GM12891 (cell line): ENCODE results near the gene COL5A1.

Experiments
- PAX5 ChIP-seq: IDR thresholded peaks from 2 replicates; pipeline ENCODE4 v1.6.1; 2011; ENCODE audit warnings: low read length, moderate library complexity, mild to moderate bottlenecking; ENCODE audit not compliant: insufficient read depth, severe bottlenecking
- POLR2A ChIP-seq: IDR thresholded peaks from 2 replicates; pipeline ENCODE4 v1.6.1; 2011; ENCODE audit warnings: low read depth, low read length, control low read depth
- POLR2AphosphoS5 ChIP-seq: IDR thresholded peaks from 2 replicates; pipeline ENCODE4 v1.6.1; 2011; ENCODE audit warnings: low read depth, low read length, control low read depth
- POU2F2 ChIP-seq: IDR thresholded peaks from 2 replicates; pipeline ENCODE4 v1.6.1; 2011; ENCODE audit warnings: low read depth, mild to moderate bottlenecking, control low read depth, low read length, moderate library complexity
- SPI1 ChIP-seq: IDR thresholded peaks from 2 replicates; pipeline ENCODE4 v1.6.1; 2011; ENCODE audit warnings: low read depth, low read length, control low read depth
- TAF1 ChIP-seq: IDR thresholded peaks from 2 replicates; pipeline ENCODE4 v1.6.1; 2011; ENCODE audit warnings: low read depth, low read length, control low read depth

GRCh38 chr9:134809292-134809691, 167.7 kb downstream of the COL5A1 start:
- TF ChIP-seq POLR2AphosphoS5 (no peak), POLR2A (no peak), PAX5 (no peak), TAF1 (no peak), POU2F2 (no peak), SPI1 (no peak)
